Measurements from ENCODE around the gene B4GALNT4. TPM values are rescaled to one million over a fixed set of nuclear protein-coding genes. Genes with fewer than 3 reads are reported as not detected.
A peak's percentile ranks its signal among the peaks of the same experiment; 100 is the strongest.

Gene B4GALNT4
- total and polyA plus RNA-seq, 2 of the 8 experiments (the other 6 are each of a cell fraction or from before 2014, with no cell fraction given), result 40.9 to 76.3 TPM

- H3K9ac ChIP-seq (replicated peaks in 1 of 4; ENCODE audit: extremely low read depth in 1 of 4, low read depth in 3 of 4, low read length in 3 of 4), result peak overlapping the region; percentile 14 to 62 (median 51); a peak in 6 of 7 replicates
- H3K79me1 ChIP-seq (ENCODE audit: low read depth, low read length), result peaks cover 3% of the 10 kb centered on the region; the same call in 1 of the 2 replicates
- WGBS, 2 experiments (ENCODE audit: extremely low coverage in 1 of 2, insufficient coverage in 1 of 2, insufficient read length in 1 of 2, insufficient replicate concordance in 2 of 2, low coverage in 1 of 2, low lambda C conversion rate in 2 of 2, missing lambda C conversion rate in 1 of 2), result 16% methylated on average over 19 of the region's 76 CpGs; no CpG with 5 or more reads in 1 of the 2 experiments
- peak overlapping the region; percentile 97 for H4K8ac ChIP-seq (ENCODE audit: extremely low read depth, insufficient read depth, low read length)
- H3K79me2 ChIP-seq (ENCODE audit: control insufficient read depth in 1 of 2, insufficient read depth in 2 of 2, low read length in 2 of 2), result peaks cover 0 to 6% of the 10 kb centered on the region in 2 experiments; a peak in 1 of 4 replicates
- peak overlapping the region; percentile 92 for H3K56ac ChIP-seq (replicated peaks; ENCODE audit: insufficient read length, low read depth, low read length)
- peaks cover 0 to 13% (median 0%) of the 10 kb centered on the region in 4 experiments; a peak in 1 of 8 replicates for H3K36me3 ChIP-seq (ENCODE audit: control insufficient read depth in 2 of 4, insufficient read depth in 4 of 4, low read length in 3 of 4)
- H4K5ac ChIP-seq (ENCODE audit: insufficient read length, low read depth, low read length), result peak overlapping the region; percentile 87
- H3K4me2 ChIP-seq (ENCODE audit: insufficient read depth in 1 of 2, low read depth in 2 of 2, low read length in 2 of 2), result peak overlapping the region; percentile 65 to 71
- H2BK12ac ChIP-seq (ENCODE audit: low read depth, low read length), result peak overlapping the region; percentile 99
- peak overlapping the region; percentile 100 for H3K4ac ChIP-seq (replicated peaks; ENCODE audit: insufficient read length, low read depth, low read length)
- H3K18ac ChIP-seq (ENCODE audit: extremely low read depth, low read length), result peak overlapping the region; percentile 98
- peaks cover 0 to 16% of the 10 kb centered on the region in 2 experiments for H4K20me1 ChIP-seq (replicated peaks in 1 of 2; ENCODE audit: control insufficient read depth in 1 of 2, insufficient read depth in 2 of 2, low read length in 2 of 2)
- no peak overlapping the region for H2AFZ ChIP-seq (ENCODE audit: low read length)
- peak overlapping the region; percentile 97 for H2BK5ac ChIP-seq (ENCODE audit: low read depth, low read length)
- FAIRE-seq (no peak), DNase-seq (ENCODE audit: low read depth in 1 of 2, low spot score in 2 of 2) (peak; percentile 66 to 90)
- no peak overlapping the region for H3K14ac ChIP-seq (ENCODE audit: insufficient read length)
- H3K4me3 ChIP-seq (ENCODE audit: extremely low read depth in 1 of 4, insufficient read depth in 2 of 4, low read depth in 3 of 4, low read length in 4 of 4), result peak overlapping the region in 3 of 4 experiments; percentile 3 to 47 (median 22); a peak in 5 of 8 replicates
- peaks cover 4 to 8% (median 6%) of the 10 kb centered on the region in 4 experiments for H3K4me1 ChIP-seq (replicated peaks in 1 of 4; ENCODE audit: control insufficient read depth in 3 of 4, insufficient read depth in 4 of 4, low read length in 3 of 4)
- peak overlapping the region; percentile 84 for H3K27ac ChIP-seq (ENCODE audit: low read depth, low read length)
- no peak overlapping the region for H3K23ac ChIP-seq (ENCODE audit: insufficient read length)
- CTCF ChIA-PET (ENCODE audit: partially characterized antibody), result interaction anchor here (0.8 to 2.3 kb wide), 21 partner anchors 8 to 148 kb away, joined by 3 to 22 read pairs (median 4); partner anchors contain the start of gene RIC8A
- POLR2A ChIA-PET (ENCODE audit: partially characterized antibody), result interaction anchor here (0.6 to 3.4 kb wide), 24 partner anchors 8 to 149 kb away, joined by 3 to 24 read pairs (median 4); partner anchors contain the start of genes BET1L, IFITM2, PSMD13 and RIC8A
- H3K23me2 ChIP-seq (ENCODE audit: low read depth, low read length), result peaks cover 20% of the 10 kb centered on the region
- H2AK5ac ChIP-seq (ENCODE audit: low read depth, low read length), result peak overlapping the region; percentile 85
- H3K9me3 ChIP-seq (ENCODE audit: insufficient read depth in 2 of 2, low read depth in 1 of 2, low read length in 1 of 2), result peaks cover 7 to 24% of the 10 kb centered on the region in 2 experiments
- H2BK20ac ChIP-seq (ENCODE audit: low read length), result peak overlapping the region; percentile 98
- H2BK120ac ChIP-seq (replicated peaks; ENCODE audit: low read depth, low read length), result peak overlapping the region; percentile 91
- H2BK15ac ChIP-seq (ENCODE audit: low read length), result peak overlapping the region; percentile 98; the same call in 1 of the 2 replicates
- no peaks in the 10 kb centered on the region; a peak in 1 of 7 replicates for H3K27me3 ChIP-seq (replicated peaks in 1 of 4; ENCODE audit: control insufficient read depth in 3 of 4, extremely low read depth in 1 of 4, insufficient read depth in 3 of 4, low read length in 3 of 4)
- peak overlapping the region; percentile 96 for H4K91ac ChIP-seq (replicated peaks; ENCODE audit: insufficient read length, low read length)
- TF ChIP-seq RAD21 (IDR thresholded peaks at IDR 0.05 in 1 of 2, conservative IDR thresholded peaks at IDR 0.05 in 1 of 2; ENCODE audit: low read depth in 2 of 2, low read length in 2 of 2) (peak in 1 of 2 experiments; percentile 6; a peak in 2 of 4 replicates), SP1 (IDR thresholded peaks at IDR 0.05; ENCODE audit: low read depth, low read length) (no peak), CBX8 (IDR thresholded peaks at IDR 0.05; ENCODE audit: borderline replicate concordance, low read depth, low read length) (no peak), BRCA1 (IDR thresholded peaks at IDR 0.05; ENCODE audit: low read depth, low read length) (no peak), E2F6 (IDR thresholded peaks at IDR 0.05) (0 out of 2 replicates have a peak, but pooled peaks have one; percentile 30), HDAC6 (IDR thresholded peaks at IDR 0.05; ENCODE audit: low read depth, low read length) (no peak), KDM1A (IDR thresholded peaks at IDR 0.05; ENCODE audit: borderline replicate concordance, low read length) (no peak), NANOG (IDR thresholded peaks at IDR 0.05; ENCODE audit: insufficient read depth, low read depth, low read length, poor library complexity, severe bottlenecking) (peak; percentile 37)
Measured at GRCh38 chr11:355581-356458, 13.5 kb upstream of the B4GALNT4 start.

Measured in H1 (cell line).